Limb (tissue), 2 donors: ENCODE measurements around the gene FRMD6.
"Not testable (repeated sequence)": the region's sequence is repeated elsewhere in the genome, so short reads cannot be mapped to it uniquely, and the experiment has no call there.

Source experiments
- DNase-seq, 2 donors: peaks; one replicate each; pipeline ENCODE4 v3.0.0-alpha.2; 2016; ENCODE audit errors: extremely low spot score in 2 of 2

The FRMD6 gene

DNA sequence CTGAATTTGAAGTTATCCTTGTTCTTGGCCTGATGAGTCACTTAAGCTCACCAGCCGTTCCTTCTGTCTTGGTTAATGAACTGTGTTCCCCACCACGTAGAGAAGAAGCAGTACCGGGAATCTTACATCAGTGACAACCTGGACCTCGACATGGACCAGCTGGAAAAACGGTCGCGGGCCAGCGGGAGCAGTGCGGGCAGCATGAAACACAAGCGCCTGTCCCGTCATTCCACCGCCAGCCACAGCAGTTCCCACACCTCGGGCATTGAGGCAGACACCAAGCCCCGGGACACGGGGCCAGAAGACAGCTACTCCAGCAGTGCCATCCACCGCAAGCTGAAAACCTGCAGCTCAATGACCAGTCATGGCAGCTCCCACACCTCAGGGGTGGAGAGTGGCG is 68.2 kb downstream of the FRMD6 start:
- no peak for DNase-seq

DNA sequence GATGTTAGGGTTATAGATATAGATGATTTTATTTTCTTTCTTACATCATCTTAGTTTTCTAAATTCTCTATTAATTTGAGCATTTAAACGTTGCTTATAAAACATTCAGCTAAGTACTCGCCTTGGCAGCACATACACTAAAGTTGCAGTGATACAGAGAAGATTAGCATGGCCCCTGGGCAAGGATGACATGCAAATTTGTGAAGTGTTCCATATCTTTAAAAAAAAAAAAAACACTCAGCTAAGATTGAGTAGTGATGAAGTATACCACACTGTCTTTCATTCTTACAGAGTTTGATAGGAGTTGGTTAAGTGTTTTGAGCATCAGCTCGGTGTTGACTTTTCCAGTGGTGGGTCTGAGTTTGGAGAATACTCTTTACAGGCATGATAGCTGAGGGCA is 72.3 kb downstream of the FRMD6 start:
- DNase-seq: no peak

DNA sequence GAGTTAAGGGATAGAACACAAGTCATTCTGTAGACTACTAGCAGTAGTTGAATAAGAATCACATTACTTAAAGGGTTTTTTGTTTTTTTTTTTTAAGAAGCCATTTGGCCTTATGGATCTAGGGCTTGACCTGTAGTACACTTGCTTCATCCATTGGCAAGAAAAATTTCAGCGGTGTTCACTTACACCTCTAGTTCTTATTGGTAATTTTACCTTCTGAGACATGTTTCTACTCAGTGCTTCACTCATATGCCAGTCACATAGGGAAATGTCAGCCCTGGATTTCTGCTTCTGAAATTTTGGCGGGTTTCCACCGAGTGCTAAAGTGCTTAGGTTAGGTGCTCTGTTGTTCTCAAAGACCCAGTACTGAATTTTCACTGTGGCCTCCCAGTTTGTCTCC is 72.9 kb downstream of the FRMD6 start:
- no peak for DNase-seq

DNA sequence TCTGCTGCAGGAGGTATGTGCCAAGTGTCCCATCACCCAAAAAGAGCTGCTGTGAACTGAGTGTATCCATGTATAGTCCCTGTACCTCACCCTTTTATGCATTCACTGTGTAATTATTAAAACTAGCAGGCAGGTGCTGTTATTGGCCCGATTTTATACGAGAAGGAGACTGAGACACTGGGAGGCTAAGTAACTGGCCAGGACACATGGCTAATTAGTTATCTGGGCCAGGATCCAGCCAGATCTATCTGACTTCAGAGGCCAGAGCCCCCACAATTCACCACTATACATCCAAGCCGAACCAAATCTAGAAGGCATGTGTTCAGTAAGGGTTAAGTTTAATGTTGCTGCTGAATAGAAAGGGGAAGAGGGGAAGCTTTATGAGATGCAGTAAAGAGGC is 73.4 kb downstream of the FRMD6 start:
- no peak for DNase-seq

DNA sequence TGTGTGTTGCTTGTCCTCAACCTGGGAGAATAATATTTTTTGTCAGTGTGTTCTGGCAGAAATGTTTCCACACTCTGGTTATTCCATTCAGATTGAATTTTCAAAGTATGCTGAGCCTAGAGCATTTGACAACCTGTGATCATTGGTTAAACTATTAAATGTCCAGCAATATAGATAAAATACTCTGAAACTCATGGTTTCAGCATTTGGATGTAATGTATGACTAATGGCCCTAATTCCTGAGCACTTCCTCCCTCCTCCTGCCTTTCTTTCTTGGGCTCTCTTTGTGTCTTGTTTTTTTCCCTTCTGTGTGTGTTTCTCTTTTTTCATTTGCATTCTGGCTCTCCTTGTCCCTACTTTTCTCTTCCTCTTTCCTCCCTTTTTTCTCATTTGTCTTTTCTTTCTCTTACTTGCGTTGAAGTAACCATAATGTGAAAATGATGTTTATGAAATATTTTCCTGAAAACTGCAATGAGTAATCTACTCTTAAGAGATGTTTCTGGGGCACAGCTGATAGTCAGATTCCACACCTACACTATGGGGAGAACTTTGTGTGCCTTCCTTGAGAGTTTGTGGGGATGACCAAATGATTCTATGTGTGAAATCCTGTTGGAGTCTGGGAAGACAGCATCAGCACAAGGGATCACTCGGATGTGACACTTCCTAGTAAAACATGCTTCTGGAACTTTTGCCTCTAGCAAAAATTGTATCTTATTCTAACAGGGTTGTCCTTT is 74.6 kb downstream of the FRMD6 start:
- DNase-seq: no peak

DNA sequence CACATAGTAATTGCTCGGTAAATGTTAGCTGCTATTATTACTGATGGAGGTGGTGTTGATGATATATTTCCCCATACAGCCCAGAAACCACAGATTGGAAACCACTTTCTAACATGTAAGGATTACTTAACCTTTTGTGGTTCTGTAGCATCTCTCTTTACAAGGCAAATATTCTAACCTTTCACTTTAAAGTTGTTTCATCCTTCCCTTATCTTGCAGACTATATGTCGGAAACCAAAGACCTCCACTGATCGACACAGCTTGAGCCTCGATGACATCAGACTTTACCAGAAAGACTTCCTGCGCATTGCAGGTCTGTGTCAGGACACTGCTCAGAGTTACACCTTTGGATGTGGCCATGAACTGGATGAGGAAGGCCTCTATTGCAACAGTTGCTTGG is 75.8 kb downstream of the FRMD6 start:
- no peak for DNase-seq

DNA sequence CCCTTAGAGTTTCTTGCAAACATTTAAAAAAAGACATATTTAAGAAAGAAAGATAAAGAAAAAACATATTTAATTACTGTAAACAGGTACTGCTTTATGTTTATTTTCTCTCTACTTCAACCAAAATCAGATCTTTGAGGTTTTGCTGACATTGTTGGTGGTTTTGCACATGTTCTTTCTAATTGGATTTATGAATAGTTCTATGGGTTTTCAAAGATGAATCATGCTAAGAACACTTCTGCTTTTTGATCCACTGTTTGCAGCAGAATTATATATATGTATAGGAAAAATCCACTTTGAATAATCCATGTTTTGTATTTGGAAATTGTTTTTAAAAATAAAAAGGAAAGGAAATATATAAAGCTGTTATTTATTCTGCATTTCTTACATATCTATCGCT is 78.4 kb downstream of the FRMD6 start:
- DNase-seq: no peak

DNA sequence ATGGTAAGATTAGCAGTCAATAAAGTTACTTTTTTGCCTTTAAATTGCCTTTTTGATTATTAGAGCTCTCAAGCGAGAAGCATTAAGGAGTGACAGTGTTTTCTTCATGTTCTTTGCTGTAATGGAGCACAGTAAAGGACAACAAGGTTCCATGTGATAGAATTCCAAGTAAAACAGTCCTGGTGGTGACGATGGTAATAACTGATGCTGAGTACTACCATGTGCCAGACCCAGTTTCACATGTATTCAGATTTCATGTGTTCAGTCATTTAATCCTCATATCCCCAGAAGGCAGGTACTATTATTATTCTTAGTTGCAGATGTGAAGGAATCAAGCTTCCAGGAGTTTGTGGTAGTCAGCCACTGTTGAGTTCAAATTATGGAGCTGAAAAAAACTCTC is 79.0 kb downstream of the FRMD6 start:
- DNase-seq: no peak

DNA sequence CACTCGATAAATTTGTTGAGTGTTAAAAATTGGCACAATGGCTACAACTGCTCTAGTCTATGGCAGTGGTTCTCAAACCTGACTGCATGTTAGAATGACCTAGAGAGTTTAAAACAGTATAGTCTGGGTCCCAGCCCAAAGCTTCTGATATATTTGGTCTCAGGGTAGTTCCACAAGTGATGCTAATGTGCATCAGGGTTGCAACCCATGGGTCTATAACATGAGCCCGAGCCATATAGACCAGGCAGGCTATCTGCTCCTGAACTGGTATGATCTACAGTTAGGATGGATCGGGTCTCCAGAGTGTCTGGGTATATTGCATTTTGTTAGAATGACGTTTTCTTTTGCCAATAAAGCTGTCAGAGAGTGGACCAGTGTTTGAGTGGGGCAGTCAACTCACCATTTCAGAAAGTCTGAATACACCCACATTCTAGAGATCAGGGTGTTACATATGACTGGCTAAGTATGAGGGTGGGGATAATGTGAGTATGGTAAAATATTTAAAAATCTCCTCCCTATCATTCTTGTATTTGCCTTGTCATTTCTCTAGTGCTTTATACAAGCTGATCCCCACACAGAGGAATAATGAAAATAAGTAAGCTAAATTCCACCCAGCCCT is 80.9 kb downstream of the FRMD6 start:
- DNase-seq: no peak

DNA sequence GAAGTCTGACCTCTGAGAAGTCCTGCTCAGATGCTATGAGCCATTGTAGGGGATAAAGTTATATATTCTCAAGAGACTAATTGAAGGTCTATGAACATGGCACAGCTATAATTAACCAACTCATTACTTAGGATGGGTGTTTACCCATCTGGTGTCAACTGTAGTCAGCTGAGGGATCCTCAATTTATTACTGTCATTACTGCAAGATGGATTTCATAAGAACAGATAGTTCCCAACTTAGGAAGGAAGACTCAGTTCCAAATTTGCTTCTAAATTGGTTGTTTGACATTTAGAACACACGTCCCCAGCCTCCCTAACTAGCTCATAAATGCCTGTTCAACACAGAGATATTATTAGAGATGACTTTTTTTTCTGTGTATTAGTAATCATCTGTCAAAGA is 81.4 kb downstream of the FRMD6 start:
- DNase-seq: no peak

DNA sequence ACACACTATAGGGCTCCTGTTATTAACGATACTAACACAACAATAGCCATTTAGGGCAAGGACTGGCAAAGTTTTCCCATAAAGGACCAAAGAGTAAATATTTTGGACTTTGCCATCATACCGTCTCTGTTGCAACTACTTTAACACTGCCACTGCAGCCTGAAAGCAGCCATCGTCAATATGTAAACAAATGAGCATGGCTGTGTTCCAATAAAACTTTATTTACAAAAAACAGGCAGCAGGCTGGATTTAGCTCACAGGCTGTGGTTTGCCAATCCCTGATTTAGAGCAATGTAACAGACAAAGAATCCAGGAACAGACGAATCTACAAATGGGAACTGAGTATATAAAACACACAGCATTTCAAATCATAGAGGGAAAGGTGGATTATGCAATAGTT is 84.1 kb downstream of the FRMD6 start:
- DNase-seq: no peak

DNA sequence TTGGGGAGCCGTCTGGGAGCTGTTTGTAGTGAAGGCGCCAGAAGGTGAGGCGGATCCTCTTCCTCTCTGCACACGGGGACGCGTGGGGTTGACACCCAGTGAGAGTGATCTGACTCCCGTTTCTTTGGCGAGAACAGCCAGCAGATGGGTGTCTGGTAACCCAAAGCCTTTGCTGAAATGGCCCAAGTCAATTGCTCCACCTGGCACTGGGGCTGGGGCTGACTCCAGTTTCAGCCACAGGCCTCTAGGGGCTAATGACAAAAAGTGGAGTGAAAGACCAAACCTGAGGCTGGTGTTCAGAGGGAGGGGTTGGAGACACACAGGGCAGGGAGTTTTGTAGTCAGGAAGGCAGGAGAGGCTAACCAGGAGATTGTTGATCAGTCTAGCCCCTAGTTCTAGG is 87.0 kb downstream of the FRMD6 start:
- no peak for DNase-seq

DNA sequence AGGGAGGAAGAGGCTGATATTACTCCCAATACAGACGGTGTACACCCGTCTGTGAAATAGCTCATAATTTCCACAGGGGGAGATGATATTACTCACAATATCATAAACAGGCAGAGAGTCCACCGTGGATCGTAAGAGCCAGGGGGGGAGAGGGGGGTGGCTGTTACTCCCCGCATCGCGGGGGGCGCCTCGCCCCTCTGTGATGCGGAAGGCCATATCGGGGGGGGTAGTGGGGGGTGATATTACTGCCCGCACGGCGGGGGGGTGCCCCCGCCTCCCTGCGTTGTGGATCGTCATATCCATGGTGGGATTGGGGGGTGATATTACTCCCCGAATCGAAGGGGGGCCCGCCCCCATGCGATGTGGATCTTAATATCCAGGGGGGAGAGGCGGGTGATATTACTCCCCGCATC is 91.9 kb downstream of the FRMD6 start:
- DNase-seq: no peak

DNA sequence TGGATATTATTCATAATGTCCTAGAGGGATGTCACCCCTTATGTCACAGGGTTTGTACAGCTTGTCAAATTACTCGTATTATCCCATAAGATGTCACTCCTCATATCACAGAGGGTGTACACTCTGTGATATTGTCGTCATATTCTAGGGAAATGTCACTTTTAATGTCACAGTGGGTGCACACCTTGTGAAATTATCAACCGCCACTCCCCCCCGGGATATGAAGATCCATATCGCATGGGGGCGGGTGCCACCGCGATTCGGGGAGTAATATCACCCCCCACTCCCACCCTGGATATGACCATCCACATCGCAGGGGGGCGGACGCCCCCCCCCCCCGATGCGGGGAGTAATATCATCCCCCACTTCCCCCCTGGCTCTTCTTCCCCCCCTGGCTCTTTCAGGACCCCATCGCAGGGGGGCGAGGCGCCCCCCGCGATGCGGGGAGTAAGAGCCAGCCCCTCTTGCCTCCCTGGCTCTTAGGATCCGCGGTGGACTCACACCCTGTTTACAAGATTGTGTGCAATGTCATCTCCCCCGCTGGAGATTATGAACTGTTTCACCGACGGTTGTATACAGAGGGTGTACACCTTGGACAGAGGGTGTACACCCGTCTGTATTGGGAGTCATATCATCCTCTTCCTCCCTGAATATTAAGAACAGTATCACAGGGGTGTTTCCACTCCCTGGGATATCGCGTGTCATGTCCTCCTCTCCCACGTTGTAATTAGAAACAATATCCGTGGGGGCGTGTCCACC is 92.8 kb downstream of the FRMD6 start:
- no peak for DNase-seq

DNA sequence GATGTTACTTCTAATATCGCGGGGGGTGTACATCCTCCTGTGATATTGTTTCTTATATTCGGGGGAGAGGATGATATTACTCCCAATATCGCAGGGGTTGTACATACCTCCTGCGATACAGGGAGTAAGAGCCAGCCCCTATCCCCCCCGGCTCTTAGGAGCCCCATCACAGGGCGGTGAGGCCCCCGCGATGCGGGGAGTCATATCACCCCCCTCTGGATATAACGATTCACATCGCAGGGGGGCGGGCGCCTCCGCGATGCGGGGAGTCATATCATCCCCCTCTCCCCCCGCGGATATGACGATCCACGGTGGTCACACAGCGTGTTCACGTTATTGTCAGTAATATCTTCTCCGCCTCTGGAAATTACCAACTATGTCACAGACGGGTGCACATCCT is 95.1 kb downstream of the FRMD6 start:
- DNase-seq: not testable (repeated sequence)

DNA sequence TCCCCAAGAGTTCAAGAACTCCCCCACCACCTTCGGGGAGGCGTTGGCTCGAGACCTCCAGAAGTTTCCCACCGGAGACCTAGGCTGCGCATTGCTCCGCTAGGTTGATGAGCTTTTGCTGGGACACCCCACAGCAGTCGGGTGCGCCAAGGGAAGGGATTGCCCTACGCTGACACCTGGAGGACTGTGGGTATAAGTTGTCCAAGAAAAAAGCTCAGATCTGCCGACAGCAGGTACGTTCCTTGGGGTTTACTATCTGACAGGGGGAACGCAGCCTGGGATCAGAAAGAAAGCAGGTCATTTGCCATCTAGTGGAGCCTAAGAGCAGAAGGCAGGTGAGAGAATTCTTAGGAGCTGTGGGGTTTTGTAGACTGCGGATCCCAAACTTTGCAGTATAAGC is 98.8 kb downstream of the FRMD6 start:
- DNase-seq: no peak

DNA sequence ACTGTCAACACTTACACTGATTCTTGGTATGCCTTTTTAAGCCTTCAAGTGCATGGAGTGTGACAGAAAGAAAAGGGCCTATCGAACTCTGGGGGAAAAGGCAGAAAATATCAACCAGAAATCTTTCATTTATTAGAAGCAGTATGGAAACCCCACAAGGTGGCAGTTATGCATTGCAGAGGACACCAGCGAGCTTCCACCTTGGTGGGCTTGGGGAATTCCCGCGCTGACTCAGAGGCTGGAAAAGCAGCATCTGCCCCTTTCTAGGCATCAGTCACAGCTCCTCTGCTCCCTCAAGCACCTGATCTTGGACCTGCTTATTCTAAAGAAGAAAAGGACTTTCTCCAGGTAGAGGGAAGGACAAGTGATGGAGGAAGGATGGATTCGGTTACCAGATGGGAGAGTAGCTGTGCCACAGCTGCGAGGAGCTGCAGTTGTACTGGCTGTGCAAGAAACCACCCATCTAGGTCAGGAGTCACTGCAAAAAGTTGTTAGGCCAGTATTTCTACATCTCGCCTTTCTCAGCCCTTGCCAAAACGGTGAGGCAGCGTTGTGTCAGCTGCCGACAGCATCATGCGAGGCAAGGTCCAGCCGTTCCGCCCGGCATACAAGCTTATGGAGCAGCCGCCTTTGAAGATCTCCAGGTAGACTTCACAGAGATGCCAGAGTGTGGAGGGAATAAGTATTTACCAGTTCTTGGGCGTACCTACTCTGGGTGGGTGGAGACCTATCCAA is 100.1 kb downstream of the FRMD6 start:
- not testable (repeated sequence) for DNase-seq

DNA sequence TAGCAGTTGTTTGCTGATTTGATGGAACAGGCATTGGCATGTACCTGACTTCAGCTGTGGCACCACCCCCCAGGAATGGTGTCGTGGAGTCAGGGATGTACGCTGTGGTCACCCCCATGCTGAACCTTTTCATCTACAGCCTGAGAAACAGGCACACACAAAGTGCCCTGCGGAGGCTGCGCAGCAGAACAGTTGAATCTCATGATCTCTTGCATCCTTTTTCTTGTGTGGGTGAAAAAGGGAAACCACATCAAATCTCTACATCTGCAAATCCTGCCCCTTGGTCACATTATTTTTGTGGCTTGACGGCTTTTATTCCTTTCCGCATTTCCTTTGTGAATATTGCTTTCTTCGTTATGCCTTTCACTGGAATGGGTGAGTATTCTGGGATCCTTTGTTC is 106.0 kb downstream of the FRMD6 start:
- not testable (repeated sequence) for DNase-seq

DNA sequence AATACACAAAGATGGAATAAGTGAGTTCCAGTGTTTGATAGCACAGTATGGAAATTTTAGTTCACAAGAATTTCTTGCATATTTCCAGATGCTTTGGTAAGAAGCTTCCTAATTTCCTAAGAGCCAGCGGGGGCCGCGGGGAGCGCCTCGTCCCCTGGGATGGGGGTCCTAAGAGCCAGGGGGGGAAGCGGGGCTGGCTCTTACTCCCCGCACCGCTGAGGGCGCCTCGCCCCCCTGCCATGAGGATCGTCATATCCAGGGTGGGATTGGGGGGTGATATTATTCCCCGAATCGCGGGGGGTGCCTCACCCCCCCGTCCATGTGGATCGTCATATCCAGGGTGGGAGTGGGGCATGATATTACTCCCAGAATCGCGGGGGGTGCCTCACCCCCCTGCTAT is 108.2 kb downstream of the FRMD6 start:
- DNase-seq: no peak

DNA sequence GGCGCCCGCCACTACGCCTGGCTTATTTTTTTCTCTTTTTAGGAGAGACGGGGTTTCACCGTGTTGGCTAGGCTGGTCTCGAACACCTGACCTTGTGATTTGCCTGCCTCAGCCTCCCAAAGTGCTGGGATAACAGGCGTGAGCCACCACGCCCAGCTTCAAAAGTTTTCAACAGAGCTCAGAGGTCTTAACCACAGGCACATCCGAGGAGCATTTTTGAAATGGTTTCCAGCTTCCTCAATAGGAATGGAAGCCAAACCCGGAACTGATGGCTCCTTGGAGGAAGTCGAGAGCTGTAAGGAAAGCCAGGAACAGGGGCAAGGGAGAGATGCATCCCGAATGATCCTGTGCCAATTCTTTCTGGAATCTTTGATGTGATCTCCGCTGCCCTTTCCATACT is 114.0 kb downstream of the FRMD6 start:
- not testable (repeated sequence) for DNase-seq

DNA sequence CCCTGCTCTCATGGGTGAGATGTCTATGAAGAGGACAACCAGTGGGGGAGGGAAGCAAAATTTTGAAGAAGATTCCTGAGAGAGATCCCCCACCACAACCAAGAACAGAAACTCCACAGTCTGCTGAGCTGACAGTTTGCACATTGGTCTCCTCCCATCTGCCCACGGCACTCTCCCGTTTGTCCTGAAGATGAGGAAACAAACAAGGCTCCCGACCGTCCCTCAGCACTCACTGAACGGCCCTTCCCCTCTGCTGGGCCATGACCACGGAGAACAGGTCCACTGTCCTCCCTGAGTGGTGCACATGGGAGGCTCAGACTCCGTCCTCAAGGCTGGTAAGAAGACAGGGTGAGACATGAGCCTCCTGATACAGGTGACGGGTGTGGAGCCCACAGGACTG is 114.9 kb downstream of the FRMD6 start:
- DNase-seq: not testable (repeated sequence)

DNA sequence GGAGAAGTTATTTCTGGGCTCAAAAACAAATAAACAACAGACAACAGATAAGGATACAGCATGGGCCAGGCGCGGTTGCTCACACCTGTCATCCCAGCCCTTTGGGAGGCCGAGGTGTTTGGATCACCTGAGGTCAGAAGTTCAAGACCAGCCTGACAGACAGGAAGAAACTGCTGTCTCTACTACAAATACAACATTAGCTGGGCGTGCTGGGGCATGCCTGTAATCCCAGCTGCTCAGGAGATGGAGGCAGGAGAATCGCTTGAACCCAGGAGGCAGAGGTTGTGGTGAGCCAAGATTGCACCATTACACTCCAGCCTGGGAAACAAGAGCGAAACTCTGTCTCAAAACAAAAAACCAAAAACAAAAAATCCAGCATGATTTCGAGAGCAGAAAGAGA is 117.6 kb downstream of the FRMD6 start:
- not testable (repeated sequence) for DNase-seq
